ENCODE measurements around the gene SETX. TPM values are rescaled to one million over a fixed set of nuclear protein-coding genes. Genes with fewer than 3 reads are reported as not detected.

Gene SETX
- total and polyA plus RNA-seq, 5 donors = 15.1 to 33.1 (median 30.1) TPM

DNA sequence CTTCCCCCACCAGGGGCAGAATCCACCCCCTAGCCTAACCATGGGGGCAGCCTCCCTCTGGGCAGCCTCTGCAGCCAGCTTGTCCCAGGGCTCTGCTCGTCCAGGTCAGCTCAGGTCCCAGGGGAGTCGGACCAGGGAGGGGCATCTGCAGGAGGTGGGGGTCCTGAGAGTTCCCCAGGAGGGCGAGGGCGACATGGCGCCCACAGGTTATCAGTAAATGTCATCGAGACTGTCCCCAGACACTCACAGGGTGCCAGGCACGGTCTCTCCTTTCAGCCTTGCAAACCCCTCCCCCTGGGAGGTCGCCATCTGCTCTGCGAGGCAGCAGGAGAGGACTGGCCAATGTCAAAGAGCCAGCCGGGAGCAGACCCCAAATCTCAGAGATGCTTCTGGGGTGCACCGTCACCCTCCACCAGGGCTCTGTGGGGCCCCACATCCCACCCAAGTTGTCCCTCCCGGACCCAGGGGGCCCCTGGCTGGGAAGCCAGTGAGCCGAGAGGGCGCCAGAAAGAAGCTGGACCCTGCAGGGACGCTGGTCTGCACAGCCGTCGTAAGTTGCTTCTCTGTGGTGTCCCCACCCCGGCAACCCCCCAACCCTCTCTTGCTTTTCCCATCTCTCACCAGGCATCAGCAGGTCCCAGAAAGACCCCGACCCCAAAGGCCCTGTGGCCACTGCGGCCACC, 123.6 kb downstream of the SETX start:
- ATAC-seq (no peak), DNase-seq (no peak)
- Histone ChIP-seq H3K4me3 (ENCODE audit: low read length) (no peak overlapping the region), H3K4me1 (ENCODE audit: control insufficient read depth, insufficient read depth, low read length) (peaks cover 2% of the 10 kb centered on the region), H3K9me3 (ENCODE audit: control insufficient read depth, low read length) (no peaks in the 10 kb centered on the region), H3K27ac (ENCODE audit: low read length) (no peak overlapping the region), H3K27me3 (ENCODE audit: control insufficient read depth, insufficient read depth) (no peaks in the 10 kb centered on the region)
- intact Hi-C loops (cut with DNase I) = no loop called here
- WGBS = 54% methylated on average over 20 of the region's 20 CpGs

- Histone ChIP-seq H3K9me3 (ENCODE audit: control insufficient read depth, low read length) (no peaks in the 10 kb centered on the region), H3K27ac (ENCODE audit: low read length) (no peak overlapping the region), H3K4me1 (ENCODE audit: control insufficient read depth, insufficient read depth, low read length) (peaks cover 2% of the 10 kb centered on the region), H3K27me3 (ENCODE audit: control insufficient read depth, insufficient read depth) (no peaks in the 10 kb centered on the region), H3K4me3 (ENCODE audit: low read length) (no peak overlapping the region)
- no peak for DNase-seq
- WGBS = 75% methylated on average over 4 of the region's 4 CpGs
- intact Hi-C loops (cut with DNase I) = no loop called here
- no peak for ATAC-seq
Observed at GRCh38 chr9:132230605-132231004, 124.2 kb downstream of the SETX start.

GRCh38 chr9:132228062-132228461, 126.7 kb downstream of the SETX start:
- intact Hi-C loops (cut with DNase I) = no loop called here
- no peaks in the 10 kb centered on the region for H3K27me3 ChIP-seq (ENCODE audit: control insufficient read depth, insufficient read depth)
- 49% methylated on average over 12 of the region's 12 CpGs for WGBS

GRCh38 chr9:132226571-132227430, 128.0 kb downstream of the SETX start:
- intact Hi-C loops (cut with DNase I) = no loop called here
- no peaks in the 10 kb centered on the region for H3K27me3 ChIP-seq (ENCODE audit: control insufficient read depth, insufficient read depth)
- WGBS = 85% methylated on average over 34 of the region's 34 CpGs
- H3K4me1 ChIP-seq (ENCODE audit: control insufficient read depth, insufficient read depth, low read length) = peaks cover 2% of the 10 kb centered on the region
- ATAC-seq = no peak
- H3K4me3 ChIP-seq (ENCODE audit: low read length) = no peak overlapping the region
- H3K9me3 ChIP-seq (ENCODE audit: control insufficient read depth, low read length) = no peaks in the 10 kb centered on the region
- no peak overlapping the region for H3K27ac ChIP-seq (ENCODE audit: low read length)
- peak in 1 of 3 donors; percentile 6 for DNase-seq

More at GRCh38 chr9:132228062-132228461, 126.7 kb downstream of the SETX start:
- Histone ChIP-seq H3K9me3 (ENCODE audit: control insufficient read depth, low read length) (no peaks in the 10 kb centered on the region), H3K4me1 (ENCODE audit: control insufficient read depth, insufficient read depth, low read length) (peaks cover 2% of the 10 kb centered on the region), H3K4me3 (ENCODE audit: low read length) (no peak overlapping the region), H3K27ac (ENCODE audit: low read length) (no peak overlapping the region)
- ATAC-seq = no peak
- DNase-seq = peak in 1 of 3 donors; percentile 25

- H3K27me3 ChIP-seq (ENCODE audit: control insufficient read depth, insufficient read depth) = no peaks in the 10 kb centered on the region
Observed at GRCh38 chr9:132224645-132225044, 130.1 kb downstream of the SETX start.

DNA sequence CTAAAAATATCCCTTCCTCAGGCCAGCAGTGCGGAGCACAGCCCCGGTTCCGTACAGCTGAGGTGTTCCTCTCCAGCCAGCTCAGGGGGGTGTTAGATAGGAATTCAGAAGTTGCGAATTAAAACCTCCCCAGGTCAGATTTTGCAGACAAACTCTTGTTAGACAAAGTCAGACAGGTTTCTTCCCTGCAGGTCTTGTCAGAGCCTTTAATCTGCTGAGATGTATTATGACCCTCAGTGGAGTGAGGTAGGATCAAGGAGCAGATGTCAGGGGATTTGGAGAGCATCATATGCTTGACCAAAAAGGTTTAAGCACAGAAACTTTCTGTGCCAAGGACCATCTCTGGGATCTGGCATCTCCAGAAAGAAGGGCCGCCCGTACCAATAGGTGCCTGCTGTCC, 132.8 kb downstream of the SETX start:
- Histone ChIP-seq H3K4me3 (ENCODE audit: low read length) (no peak overlapping the region), H3K9me3 (ENCODE audit: control insufficient read depth, low read length) (no peaks in the 10 kb centered on the region), H3K27ac (ENCODE audit: low read length) (no peak overlapping the region), H3K4me1 (ENCODE audit: control insufficient read depth, insufficient read depth, low read length) (no peaks in the 10 kb centered on the region), H3K27me3 (ENCODE audit: control insufficient read depth, insufficient read depth) (no peaks in the 10 kb centered on the region)
- DNase-seq = no peak
- WGBS = 75% methylated on average over 6 of the region's 6 CpGs
- intact Hi-C loops (cut with DNase I) = no loop called here
- no peak for ATAC-seq

More at GRCh38 chr9:132224645-132225044, 130.1 kb downstream of the SETX start:
- DNase-seq (no peak), ATAC-seq (no peak)
- Histone ChIP-seq H3K27ac (ENCODE audit: low read length) (no peak overlapping the region), H3K9me3 (ENCODE audit: control insufficient read depth, low read length) (no peaks in the 10 kb centered on the region), H3K4me3 (ENCODE audit: low read length) (no peak overlapping the region), H3K4me1 (ENCODE audit: control insufficient read depth, insufficient read depth, low read length) (no peaks in the 10 kb centered on the region)
- intact Hi-C loops (cut with DNase I) = no loop called here
- WGBS = 83% methylated on average over 3 of the region's 3 CpGs

- Histone ChIP-seq H3K4me1 (ENCODE audit: control insufficient read depth, insufficient read depth, low read length) (peaks cover 4% of the 10 kb centered on the region), H3K9me3 (ENCODE audit: control insufficient read depth, low read length) (no peaks in the 10 kb centered on the region), H3K27me3 (ENCODE audit: control insufficient read depth, insufficient read depth) (no peaks in the 10 kb centered on the region), H3K4me3 (ENCODE audit: low read length) (no peak overlapping the region), H3K27ac (ENCODE audit: low read length) (no peak overlapping the region)
- intact Hi-C loops (cut with DNase I) = no loop called here
- ATAC-seq (no peak), DNase-seq (no peak)
- WGBS = 80% methylated on average over 8 of the region's 8 CpGs
Observed at GRCh38 chr9:132218208-132218607, 136.6 kb downstream of the SETX start.

DNA sequence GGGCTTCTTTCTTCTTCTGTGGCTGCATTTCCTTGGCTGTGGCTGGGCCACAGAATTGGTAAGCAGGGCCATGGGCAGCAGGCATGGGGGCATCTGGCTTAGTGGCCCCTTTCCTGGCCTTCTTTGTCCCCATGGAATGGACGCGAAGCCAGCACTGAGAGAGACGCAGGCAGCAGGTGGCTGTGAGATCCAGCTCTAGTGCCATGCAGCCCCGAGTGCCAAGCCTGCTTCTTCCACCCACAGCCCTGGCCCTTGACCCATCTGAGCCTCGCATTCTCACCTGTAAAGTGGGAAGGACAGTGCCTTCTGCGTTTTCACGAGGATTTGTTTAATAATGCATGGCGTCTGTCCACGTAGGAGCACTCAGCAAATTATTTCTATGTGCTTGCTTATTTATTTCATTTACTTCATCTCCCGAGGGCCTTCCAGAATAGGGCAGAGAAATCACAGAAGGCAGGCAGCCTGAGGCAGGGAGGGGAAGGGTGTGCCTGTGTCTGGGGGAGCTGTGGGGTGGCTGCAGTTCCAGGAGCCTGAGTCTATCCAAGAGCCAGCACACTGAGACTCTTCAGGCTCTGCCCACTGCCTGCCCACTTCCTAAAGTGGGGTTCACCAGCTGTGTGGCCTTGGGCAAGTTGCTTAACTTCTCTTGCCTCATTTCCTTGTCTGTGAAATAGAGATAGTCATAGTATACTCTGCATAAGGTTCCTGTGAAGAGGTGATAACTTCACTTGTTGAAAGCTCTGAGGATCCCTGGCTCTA, 137.7 kb downstream of the SETX start:
- ATAC-seq (no peak), DNase-seq (no peak)
- H3K9me3 ChIP-seq (ENCODE audit: control insufficient read depth, low read length) = no peaks in the 10 kb centered on the region
- no peaks in the 10 kb centered on the region for H3K27me3 ChIP-seq (ENCODE audit: control insufficient read depth, insufficient read depth)
- intact Hi-C loops (cut with DNase I) = no loop called here
- peaks cover 4% of the 10 kb centered on the region for H3K4me1 ChIP-seq (ENCODE audit: control insufficient read depth, insufficient read depth, low read length)
- 76% methylated on average over 10 of the region's 10 CpGs for WGBS
- H3K4me3 ChIP-seq (ENCODE audit: low read length) = no peak overlapping the region
- H3K27ac ChIP-seq (ENCODE audit: low read length) = no peak overlapping the region

DNA sequence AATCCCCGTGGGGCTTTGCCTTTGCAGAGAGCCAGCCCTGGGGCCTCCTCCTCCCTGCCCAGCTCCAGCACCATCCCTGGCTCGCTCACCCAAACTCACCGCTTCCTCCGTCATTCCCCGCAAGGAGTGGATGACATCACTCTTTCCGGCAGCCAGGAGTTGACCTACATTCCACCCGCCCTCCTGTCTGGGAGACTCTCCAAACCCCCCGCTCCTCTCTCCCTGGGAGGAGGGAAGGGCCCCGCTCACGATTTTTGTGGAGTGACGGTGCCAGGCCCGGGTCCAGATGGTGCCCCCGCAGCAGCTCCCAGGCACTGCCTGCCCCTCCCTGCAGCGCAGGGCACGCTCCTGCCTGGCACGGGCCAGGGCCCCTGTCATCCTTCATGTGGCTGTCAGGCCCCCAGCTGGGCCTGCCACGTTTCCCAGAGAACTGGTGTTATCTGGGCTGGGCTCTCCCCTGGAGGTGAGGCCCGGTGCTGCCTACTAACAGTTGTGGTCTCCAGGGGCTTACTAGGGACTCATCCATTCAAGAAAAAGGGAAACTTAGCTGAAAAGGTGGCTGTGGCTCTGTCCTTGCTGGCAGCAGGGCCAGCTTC, 140.7 kb downstream of the SETX start:
- H3K4me3 ChIP-seq (ENCODE audit: low read length) = no peak overlapping the region
- intact Hi-C loops (cut with DNase I) = no loop called here
- no peaks in the 10 kb centered on the region for H3K9me3 ChIP-seq (ENCODE audit: control insufficient read depth, low read length)
- H3K4me1 ChIP-seq (ENCODE audit: control insufficient read depth, insufficient read depth, low read length) = peaks cover 4% of the 10 kb centered on the region
- DNase-seq (peak; percentile 76 to 85 (median 77)), ATAC-seq (peak; percentile 88 to 93)
- no peaks in the 10 kb centered on the region for H3K27me3 ChIP-seq (ENCODE audit: control insufficient read depth, insufficient read depth)
- H3K27ac ChIP-seq (ENCODE audit: low read length) = peak overlapping the region; percentile 90
- WGBS = 8% methylated on average over 18 of the region's 18 CpGs

GRCh38 chr9:132211570-132211969, 143.2 kb downstream of the SETX start:
- WGBS = 90% methylated on average over 7 of the region's 7 CpGs
- Histone ChIP-seq H3K9me3 (ENCODE audit: control insufficient read depth, low read length) (no peaks in the 10 kb centered on the region), H3K4me3 (ENCODE audit: low read length) (no peak overlapping the region), H3K27me3 (ENCODE audit: control insufficient read depth, insufficient read depth) (no peaks in the 10 kb centered on the region), H3K27ac (ENCODE audit: low read length) (no peak overlapping the region), H3K4me1 (ENCODE audit: control insufficient read depth, insufficient read depth, low read length) (peaks cover 4% of the 10 kb centered on the region)
- ATAC-seq = no peak
- intact Hi-C loops (cut with DNase I) = no loop called here
- DNase-seq = no peak

Data from right cardiac atrium (tissue), 5 donors.